NCI-H2196 (cell line): ENCODE measurements around the gene SLC22A15.
"Not testable (repeated sequence)": the region's sequence is repeated elsewhere in the genome, so short reads cannot be mapped to it uniquely, and the experiment has no call there.

Source experiments
- DNase-seq: peaks from one replicate; lab custom pipeline; 2025; ENCODE audit not compliant: unreplicated experiment; lab: John Stamatoyannopoulos, UW

Gene SLC22A15

DNA sequence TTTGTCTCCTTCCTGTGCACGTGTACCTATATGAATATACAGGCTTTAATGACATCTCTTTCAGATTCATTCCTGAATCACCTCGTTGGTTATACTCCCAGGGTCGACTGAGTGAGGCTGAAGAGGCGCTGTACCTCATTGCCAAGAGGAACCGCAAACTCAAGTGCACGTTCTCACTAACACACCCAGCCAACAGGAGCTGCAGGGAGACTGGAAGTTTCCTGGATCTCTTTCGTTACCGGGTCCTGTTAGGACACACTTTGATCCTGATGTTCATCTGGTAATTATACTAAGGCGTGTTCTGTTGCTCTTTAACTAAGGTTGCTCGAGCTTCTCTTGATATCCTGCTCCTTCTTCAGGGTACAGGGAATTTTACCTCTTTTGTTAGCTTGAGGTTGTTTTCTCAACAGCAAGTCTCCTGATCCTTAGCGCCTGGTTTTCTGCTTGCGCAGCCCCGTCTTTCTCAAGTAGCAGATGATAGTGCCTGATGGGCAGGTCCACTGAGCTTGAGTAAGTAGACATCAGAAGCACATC, 55.1 kb downstream of the SLC22A15 start:
- no peak for DNase-seq

DNA sequence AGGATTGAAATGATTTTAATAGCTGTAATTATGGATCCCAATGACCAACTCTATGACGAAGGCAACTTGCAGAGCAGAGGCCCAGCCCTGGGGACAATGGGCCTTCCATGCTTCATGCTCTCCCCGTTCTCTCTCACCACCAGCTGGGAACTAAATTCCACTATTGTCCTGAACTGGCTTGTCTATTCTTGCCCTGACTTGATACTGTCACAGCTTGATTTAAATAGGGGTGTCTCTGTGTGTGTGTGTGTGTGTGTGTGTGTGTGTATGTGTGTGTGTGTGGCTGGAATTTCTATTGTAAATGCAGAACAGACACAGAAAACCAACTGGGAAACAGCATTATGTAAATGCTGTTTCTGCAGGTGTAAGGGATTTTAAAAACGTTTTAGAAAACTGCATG, 57.0 kb downstream of the SLC22A15 start:
- no peak for DNase-seq

DNA sequence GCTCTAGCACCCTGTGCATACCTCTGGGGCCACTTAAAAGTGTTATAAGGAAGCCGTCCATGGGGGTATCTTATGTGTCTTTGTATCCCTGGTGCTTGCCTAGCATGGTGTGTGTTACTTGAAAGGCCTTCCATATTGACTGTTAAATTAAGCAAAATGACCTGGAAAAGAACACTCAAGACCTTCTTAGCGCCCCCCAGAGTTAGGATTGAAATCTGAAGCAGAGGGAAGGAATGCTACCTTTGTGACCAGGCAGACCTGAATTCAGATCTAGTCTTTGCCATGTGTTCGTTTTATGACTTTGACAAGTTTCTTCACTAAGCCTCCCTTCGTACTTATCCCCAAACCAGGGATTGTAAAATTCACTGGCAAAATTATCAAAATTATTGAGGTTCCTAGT, 59.9 kb downstream of the SLC22A15 start:
- no peak for DNase-seq

DNA sequence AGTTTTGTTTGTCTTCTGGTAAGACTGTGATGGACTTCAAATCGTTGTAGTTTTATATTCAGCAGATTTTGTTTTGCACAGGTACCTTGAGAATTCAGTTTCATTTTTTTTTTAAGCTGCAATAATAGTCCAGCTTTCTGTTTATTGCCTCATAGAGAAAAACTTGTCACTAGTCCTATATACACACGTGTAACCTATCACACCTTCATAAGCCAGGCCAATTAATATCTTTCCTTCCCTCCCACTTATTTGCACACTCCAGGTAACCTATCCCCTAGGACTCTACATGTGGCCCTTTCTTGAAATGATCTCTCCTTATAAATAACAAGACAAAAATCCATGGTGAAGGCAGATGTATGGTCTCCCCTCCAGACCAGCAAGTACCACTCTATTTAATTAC, 62.4 kb downstream of the SLC22A15 start:
- DNase-seq = no peak

DNA sequence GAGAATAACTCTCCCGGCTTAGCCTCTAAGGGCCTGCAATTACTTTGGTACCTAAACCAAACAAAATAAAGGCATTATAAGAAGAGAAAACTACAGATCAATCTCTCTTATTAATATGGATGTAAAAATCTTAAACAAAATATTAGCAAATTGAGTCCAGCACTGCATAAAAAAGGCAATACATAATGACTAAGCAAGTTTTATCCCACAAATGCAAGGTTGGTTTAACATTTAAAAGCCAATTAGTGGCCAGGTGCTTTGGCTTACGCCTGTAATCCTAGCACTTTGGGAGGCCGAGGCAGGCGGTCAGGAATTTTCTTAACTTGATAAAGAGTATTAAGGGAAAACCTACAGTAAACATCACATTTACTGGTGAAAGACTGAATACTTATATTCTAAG, 67.8 kb downstream of the SLC22A15 start:
- no peak for DNase-seq

DNA sequence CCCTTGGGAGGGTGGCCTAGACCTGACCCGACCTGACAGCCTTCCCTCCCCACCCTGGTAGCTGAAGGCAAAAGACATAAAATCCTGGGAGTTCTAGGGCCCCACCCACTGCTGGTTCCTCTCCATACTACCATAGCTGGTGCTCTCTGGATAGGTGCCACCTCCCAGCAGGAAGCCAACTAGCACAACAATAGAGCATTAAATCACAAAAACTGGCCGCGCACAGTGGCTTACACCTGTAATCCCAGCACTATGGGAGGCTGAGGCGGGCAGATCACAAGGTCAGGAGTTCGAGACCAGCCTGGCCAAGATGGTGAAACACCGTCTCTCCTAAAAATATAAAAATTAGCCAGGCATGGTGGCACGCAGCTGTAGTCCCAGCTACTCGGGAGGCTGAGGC, 70.6 kb downstream of the SLC22A15 start:
- not testable (repeated sequence) for DNase-seq

DNA sequence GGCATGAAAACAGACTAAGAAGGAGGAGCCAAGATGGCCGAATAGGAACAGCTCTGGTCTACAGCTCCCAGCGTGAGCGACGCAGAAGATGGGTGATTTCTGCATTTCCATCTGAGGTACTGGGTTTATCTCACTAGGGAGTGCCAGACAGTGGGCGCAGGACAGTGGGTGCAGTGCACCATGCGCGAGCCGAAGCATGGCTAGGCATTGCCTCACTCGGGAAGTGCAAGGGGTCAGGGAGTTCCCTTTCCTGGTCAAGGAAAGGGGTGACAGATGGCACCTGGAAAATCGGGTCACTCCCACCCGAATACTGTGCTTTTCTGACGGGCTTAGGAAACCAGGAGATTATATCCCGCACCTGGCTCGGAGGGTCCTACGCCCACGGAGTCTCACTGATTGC, 75.6 kb downstream of the SLC22A15 start:
- DNase-seq = not testable (repeated sequence)

DNA sequence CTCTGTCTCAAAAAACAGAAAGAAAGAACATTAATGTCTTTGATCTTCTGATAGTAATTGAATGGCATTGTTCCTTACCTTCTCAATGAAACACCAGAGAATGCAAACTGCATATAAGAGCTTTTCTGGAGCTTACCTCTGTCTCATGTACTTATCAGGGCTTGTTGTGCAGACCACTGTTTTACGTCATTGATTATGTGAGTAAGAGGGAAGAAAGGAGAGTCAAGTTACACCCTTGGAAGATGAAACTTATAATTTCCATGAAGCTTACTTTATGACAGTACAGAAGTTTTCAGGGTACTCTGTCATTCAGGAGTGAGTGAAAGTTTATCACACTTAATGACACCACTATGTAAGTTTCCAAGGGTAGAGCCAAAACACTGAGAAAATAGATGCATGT, 85.9 kb downstream of the SLC22A15 start:
- no peak for DNase-seq

DNA sequence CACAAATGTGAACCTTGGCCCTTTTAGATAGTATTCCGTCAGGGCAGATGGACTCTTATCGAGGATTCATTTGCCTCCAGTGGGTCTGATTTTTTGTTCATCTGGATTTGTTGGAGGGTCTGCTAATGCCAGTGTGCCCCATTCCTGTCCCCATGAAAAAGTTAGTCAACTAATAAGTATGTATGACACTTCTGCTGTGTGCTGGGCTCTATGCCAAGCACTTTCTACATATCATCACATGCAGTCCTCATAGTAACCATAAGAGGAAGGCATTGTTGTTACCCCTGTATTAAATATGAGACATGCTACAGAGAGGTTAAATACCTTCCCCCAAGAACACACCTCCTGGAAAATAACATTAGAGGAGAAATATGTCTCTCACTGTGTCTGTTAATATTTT, 88.3 kb downstream of the SLC22A15 start:
- no peak for DNase-seq

DNA sequence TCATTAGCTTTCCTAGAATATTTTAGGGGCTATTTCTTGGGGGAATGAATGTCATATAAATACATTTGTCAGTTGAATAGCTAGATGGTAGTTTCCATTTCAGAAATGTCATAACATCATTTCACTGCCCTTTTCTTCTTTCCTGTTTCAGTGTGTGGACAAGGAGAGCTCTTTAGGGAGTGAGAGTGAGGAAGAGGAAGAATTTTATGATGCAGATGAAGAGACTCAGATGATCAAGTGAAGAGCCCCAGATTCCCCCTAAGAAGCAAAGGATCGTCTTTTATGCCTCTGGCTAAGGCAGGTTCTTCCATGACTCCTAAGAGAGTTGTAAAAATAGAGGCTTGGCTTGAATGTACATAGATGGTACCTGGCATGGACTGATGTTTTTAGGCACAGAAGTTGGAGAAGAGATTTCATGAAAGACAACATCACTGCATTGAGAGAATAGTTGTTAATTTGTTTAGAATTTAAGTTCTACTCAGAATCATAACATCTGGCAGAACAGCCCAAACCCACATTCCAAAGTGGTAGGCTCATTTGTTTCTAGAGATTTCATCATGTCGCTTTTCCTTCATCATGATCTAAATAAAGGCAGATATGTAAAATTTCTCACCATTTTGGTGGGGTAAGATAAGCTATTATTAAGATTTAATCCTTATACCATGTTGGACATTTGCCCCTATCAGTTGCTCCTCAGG, 90.7 kb downstream of the SLC22A15 start:
- DNase-seq = no peak

DNA sequence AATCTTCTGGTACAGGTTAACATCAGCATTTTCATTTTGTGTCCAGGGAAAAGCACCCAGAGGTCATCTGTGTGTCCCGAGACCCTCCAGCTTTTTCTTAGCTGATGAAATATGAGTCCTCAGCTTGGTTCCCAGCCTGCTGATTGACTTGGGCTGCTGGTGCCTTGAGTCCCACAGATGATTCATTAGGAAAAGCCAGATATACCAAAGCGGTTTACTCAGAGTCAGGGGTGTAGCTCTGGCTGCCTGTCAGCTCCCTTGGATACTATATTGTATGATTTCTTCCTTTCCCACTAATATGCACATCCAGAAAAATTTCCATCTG, 91.2 kb downstream of the SLC22A15 start:
- no peak for DNase-seq

DNA sequence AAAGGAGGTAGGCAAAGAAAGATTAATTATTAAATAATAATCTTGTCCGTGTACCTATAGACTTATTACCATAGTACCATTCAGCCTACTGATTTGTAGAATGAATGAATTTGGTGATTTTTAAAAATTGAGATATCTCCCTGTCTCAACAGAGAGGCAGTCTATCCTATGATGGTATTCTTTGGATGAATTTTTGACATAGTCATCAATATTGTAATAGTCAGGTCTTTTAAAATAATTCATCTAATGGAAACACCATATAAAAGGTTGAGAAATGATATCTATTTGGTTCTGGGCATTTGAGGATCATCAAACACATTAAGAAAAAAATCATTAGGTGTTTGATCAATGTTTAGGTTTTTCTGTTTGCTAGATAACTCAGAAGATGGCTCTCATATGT, 99.3 kb downstream of the SLC22A15 start:
- no peak for DNase-seq

DNA sequence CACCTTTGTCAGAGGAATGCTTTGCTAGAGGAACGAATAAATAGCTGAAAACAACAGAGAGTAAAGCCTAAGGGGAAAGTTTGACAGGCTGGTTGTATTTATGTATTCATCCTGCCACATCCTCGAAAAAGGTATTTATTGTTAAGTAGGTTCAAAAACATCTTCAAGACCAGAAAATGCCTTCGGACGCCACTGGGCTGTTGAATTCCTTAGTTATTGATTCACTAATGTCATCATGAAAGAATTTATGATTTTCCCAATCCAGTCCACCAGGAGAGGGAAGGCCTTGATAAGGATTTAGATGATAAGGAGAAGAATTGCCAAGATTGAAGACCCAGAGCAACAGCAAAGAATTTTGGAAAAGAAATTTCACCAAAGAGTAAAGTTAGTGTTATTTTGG, 99.7 kb downstream of the SLC22A15 start:
- no peak for DNase-seq

DNA sequence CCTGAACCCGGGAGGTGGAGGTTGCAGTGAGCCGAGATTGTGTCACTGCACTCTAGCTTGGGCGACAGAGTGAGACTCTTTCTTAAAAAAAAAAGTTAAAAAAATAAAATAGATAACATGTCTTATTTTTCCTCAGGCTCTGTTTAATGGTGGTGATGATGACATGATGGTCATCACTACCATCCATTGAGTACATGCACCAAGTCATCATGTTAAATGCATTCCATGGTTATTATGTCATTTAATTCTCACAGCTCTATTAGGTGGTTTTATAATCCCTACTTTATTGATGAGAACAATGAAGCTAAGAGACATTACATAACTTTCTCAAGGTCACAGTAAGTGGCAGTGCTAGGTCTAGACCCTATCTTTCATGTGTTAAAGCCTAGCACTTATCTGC, 100.5 kb downstream of the SLC22A15 start:
- DNase-seq = no peak

DNA sequence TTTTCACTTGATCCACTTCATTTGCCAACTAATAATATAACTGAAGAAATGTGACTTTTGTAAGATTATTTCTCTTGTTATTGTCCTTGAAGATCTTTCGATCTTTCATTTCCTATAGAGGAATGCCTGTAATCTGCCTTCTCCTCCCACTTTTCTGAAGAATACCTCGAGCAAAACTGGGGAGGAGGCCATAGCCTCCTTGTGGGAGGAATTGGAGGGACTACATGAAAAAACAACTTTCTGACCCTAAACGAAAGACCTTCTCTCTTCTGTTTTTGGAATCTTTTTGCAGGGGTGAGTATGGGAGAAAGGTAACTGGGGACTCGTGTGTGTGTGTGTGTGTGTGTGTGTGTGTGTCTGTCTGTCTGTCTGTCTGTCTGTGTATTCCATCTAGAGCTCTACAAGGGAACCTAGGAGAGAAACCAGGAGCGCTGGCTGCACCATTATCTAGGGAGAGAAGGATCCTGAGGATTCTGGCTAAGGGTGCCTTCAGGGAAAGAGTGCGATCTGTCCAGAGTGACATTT, 102.4 kb downstream of the SLC22A15 start:
- DNase-seq = no peak

DNA sequence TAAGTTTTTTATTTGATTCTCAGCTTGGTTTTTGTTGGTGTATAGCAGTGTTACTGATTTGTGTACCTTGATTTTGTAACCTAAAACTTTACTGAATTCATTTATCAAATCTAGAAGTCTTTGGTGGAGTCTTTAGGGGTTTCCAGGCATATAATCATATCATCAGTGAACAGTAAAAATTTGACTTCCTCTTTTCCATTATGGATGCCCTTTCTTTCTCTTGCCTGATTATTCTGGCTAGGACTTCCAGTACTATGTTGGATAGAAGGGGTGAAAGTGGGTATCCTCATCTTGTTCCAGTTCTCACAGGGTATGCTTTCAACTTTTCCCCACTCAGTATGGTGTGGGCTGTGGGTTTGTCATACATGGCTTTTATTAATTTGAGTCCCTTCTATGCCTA, 111.3 kb downstream of the SLC22A15 start:
- DNase-seq = no peak

DNA sequence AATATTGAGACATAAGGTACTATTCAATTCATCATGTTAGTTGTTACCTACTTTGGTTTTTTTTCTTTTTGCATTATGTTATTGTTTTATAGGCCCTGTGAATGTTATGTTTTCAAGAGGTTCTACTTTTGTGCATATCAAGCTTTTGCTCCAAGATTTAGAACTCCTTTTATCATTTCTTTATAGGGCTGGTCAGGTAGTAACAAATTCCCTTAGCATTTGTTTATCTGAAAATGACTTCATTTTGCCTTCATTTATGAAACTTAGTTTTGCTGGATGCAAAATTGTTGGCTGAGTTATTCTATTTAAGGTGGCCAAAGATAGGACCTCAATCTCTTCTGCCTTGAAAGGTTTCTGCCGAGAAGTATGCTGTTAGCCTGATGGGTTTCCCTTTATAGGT, 113.6 kb downstream of the SLC22A15 start:
- no peak for DNase-seq

DNA sequence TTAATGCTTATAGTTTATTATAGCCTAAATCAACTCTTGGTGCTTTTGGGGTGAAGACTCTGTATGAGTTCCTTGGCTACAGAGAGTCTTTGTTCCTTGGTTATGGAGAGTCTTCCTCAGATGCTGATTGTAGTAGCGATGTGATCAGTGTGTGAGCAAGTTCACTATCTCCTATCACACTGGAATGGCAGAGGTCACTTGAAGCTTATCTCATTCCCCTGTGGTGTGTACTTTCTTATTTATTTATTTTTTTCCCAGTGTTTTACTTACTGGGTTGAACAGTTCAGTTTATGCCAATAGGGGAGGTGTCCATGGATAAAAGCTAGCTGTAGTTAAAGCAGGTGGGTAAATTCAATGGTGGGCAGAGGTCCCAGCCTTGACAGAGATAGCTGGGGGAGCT, 114.8 kb downstream of the SLC22A15 start:
- DNase-seq = no peak

DNA sequence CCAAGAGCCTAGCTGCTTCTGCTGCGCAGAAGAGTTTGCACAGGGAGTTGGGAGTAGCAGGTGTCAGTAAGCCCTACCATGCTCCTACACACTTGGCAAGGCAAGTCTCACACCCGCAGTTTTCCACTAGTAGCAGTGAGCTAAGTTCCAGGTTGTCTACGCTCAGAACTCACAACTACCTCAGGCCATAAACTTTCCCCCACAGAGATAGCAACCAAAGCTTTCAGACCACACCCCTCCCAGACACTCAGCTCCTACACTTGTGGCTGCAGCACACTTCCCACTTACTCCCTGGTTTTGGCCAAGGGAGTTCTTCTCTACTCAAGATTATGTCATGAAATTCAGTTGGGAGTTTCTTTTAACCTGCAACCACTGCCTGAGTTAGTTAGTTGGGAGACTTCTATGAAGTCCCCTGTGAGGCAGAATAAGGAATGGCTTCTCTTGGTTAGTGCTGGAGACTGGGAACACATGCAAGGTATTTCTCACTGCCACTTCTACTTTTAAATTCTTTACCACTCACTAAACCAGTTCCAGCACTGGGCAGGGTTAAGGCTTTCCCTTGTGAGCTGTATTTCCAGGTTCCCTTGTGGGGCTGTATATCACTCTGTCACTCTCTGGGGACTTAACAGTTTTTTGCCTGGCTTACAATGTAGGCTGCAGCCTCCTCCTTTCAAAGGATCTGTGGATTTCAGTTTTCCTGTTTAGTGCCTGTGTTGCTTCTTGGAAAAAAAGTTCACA, 116.6 kb downstream of the SLC22A15 start:
- no peak for DNase-seq

DNA sequence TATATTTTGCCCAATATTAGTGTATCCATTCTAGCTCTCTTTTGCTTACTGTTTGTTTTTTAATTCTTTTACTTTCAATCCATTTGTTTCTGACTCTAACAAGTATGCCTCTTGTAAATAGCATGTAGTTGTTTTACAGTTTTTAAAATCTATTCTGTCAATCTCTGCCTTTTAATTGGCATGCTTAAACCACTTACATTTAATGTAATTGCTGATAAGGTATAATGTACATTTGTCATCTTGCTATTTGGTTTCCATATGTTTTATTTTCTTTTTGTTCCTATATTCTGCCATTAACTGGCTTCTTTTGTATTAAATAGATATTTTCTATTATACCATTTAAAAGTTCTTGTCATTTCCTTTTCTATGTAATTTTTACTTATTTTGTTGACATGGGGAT, 118.7 kb downstream of the SLC22A15 start:
- no peak for DNase-seq

DNA sequence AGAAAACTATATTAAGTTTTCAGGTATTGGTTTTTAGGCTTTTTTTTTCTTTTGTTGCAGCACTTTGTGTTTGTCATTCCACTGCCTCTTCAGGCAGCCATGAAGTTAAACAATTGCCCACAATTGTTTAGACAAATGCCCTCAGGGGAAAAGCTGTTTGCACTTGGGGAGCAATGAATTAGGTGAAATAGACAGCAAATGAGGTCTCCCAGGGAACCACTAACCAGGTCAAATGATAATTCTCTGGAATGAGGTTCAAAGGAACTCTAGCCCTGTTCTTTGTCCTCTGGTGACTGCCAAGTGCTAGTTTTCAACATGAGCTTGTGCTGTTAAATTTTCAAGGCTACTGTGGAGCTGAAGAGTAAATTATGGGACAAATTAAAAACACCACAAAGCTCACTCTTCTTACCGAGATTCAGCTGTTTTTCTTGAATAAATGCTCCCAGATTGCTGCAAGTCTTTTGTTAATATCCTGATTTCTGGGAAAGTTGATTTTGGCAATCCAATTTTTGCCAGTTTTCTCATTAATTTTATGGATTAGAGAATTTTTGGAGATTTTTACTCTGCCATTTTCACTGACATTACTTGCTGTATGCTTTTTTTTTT, 119.8 kb downstream of the SLC22A15 start:
- DNase-seq = no peak

DNA sequence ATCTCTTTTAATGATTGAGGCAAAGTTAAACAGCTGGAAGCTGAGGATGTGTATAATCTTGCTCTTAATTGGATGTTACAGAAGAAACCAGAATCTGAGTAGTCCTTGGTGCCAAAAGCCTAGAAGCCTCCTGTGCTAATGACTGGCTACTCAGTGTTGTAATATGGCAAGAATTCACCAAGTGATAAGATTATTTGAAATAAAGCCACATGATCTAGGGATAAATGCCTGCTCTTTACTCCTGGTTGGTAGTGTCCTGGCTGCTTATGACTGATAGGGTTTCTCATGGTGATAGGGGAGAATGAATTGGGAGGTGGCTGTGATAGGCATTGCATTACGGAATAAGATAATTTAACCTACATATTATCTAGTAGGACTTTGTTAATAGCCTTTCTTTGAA, 121.3 kb downstream of the SLC22A15 start:
- no peak for DNase-seq
